WERI-Rb-1 (cell line): ENCODE measurements around the gene LACTB.

Source experiments
- DNase-seq: peaks from one replicate; pipeline ENCODE4 v3.0.0-alpha.2; 2020
- H3K27ac ChIP-seq: fragments of 250-450 bp; sonication (Bioruptor Pico); 2 replicates; pipeline ENCODE4 v1.5.1; 2020; ENCODE audit warnings: mild to moderate bottlenecking, moderate library complexity
- H3K27me3 ChIP-seq: fragments of 250-450 bp; sonication (Bioruptor Pico); 2 replicates; pipeline ENCODE4 v1.5.1; 2021; ENCODE audit warnings: mild to moderate bottlenecking, low read depth, moderate library complexity; ENCODE audit not compliant: insufficient read depth, severe bottlenecking
- H3K36me3 ChIP-seq: fragments of 250-450 bp; sonication (Bioruptor Pico); 2 replicates; pipeline ENCODE4 v1.5.1; 2020; ENCODE audit warnings: mild to moderate bottlenecking, moderate library complexity
- H3K4me3 ChIP-seq: 2 replicates; pipeline ENCODE4 v1.5.1; 2011; ENCODE audit warnings: low read depth, mild to moderate bottlenecking, control low read depth, low read length
- H3K9me3 ChIP-seq: fragments of 250-450 bp; sonication (Bioruptor Pico); 2 replicates; pipeline ENCODE4 v1.5.1; 2021; ENCODE audit warnings: mild to moderate bottlenecking, moderate library complexity; ENCODE audit not compliant: severe bottlenecking
- CTCF ChIP-seq: IDR thresholded peaks from 2 replicates; pipeline ENCODE4 v1.5.1; 2011; ENCODE audit warnings: low read depth, mild to moderate bottlenecking, control low read depth, inconsistent platforms, low read length

The LACTB gene

GRCh38 chr15:63122002-63122875 is 578 bp downstream of the LACTB start:
- Histone ChIP-seq H3K4me3 (peak overlapping the region; percentile 95), H3K9me3 (peaks cover 5% of the 10 kb centered on the region), H3K27ac (peak overlapping the region; percentile 48), H3K36me3 (peaks cover 4% of the 10 kb centered on the region), H3K27me3 (no peaks in the 10 kb centered on the region)
- DNase-seq: peak; percentile 62
- 0 out of 2 replicates have a peak, but pooled peaks have one; percentile 18 for TF ChIP-seq CTCF

GRCh38 chr15:63124506-63124905 is 2.8 kb downstream of the LACTB start:
- no peak overlapping the region for H3K27ac ChIP-seq
- H3K4me3 ChIP-seq: no peak overlapping the region
- TF ChIP-seq CTCF: no peak
- no peak for DNase-seq
- H3K36me3 ChIP-seq: peaks cover 4% of the 10 kb centered on the region
- H3K27me3 ChIP-seq: no peaks in the 10 kb centered on the region
- H3K9me3 ChIP-seq: peaks cover 2% of the 10 kb centered on the region

GRCh38 chr15:63126726-63127125 is 5.1 kb downstream of the LACTB start:
- Histone ChIP-seq H3K27ac (no peak overlapping the region), H3K9me3 (no peaks in the 10 kb centered on the region), H3K4me3 (no peak overlapping the region), H3K36me3 (peaks cover 4% of the 10 kb centered on the region), H3K27me3 (no peaks in the 10 kb centered on the region)
- DNase-seq: no peak
- no peak for TF ChIP-seq CTCF

- no peak for TF ChIP-seq CTCF
- Histone ChIP-seq H3K36me3 (no peaks in the 10 kb centered on the region), H3K4me3 (no peak overlapping the region), H3K27me3 (no peaks in the 10 kb centered on the region), H3K27ac (no peak overlapping the region), H3K9me3 (no peaks in the 10 kb centered on the region)
- no peak for DNase-seq
Observed at GRCh38 chr15:63133786-63134185, 12.1 kb downstream of the LACTB start.

GRCh38 chr15:63134245-63134985 is 12.8 kb downstream of the LACTB start:
- H3K27ac ChIP-seq: no peak overlapping the region
- TF ChIP-seq CTCF: no peak
- H3K36me3 ChIP-seq: no peaks in the 10 kb centered on the region
- H3K27me3 ChIP-seq: no peaks in the 10 kb centered on the region
- no peak overlapping the region for H3K4me3 ChIP-seq
- H3K9me3 ChIP-seq: no peaks in the 10 kb centered on the region
- DNase-seq: no peak
